Adrenal gland (tissue), 5 donors: Measurements from ENCODE around the gene GOLT1A.

Experiments
- CTCF ChIP-seq, 6 experiments: fragments of 450-650 bp in 4 of 6; fragments of 200-600 bp in 2 of 6; sonication (generic) in 1 of 6; IDR thresholded peaks; 1 replicate in 5 of 6; 2 replicates in 1 of 6; pipeline versions ENCODE4 v1.5.1 to v1.8.0; 2016 to 2021; ENCODE audit warnings: antibody characterized with exemption in 6 of 6, mild to moderate bottlenecking in 2 of 6, moderate library complexity in 1 of 6
- POLR2A ChIP-seq, 2 donors: fragments of 450-650 bp; IDR thresholded peaks; one replicate each; pipeline ENCODE4 v1.6.1; 2017; ENCODE audit warnings: antibody characterized with exemption in 2 of 2, mild to moderate bottlenecking in 2 of 2, moderate library complexity in 1 of 2
- donor health status: DM: no; HTN: no; CAD: no.

DNA sequence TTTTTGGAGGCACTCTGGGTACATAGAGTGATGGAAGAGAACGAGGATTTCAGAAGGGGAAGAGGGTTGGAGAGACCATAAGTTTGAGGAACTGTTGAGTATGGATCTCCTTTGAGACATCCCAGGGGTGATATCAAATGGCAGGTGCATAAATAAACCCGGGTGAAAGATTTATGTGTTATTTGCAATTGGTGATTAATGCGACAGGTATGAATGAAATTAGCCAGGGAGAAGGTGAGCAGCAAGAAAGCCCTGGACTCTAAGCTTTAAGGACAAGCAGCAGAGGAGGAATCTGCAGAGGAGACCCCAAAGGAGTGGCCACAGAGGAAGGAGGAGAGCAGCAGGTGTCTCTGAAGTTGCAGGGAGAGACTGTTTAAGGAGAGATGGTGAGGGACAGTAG, 38.8 kb downstream of the GOLT1A start:
- no peak for TF ChIP-seq CTCF (IDR thresholded peaks at IDR 0.05)
- TF ChIP-seq POLR2A (IDR thresholded peaks at IDR 0.05) = no peak
